ENCODE results near the gene LRRC43. TPM values are rescaled to one million over a fixed set of nuclear protein-coding genes. Genes with fewer than 3 reads are reported as not detected.

The LRRC43 gene
- total and polyA plus RNA-seq, 8 donors = 0.70 to 3.3 (median 2.3) TPM

DNA sequence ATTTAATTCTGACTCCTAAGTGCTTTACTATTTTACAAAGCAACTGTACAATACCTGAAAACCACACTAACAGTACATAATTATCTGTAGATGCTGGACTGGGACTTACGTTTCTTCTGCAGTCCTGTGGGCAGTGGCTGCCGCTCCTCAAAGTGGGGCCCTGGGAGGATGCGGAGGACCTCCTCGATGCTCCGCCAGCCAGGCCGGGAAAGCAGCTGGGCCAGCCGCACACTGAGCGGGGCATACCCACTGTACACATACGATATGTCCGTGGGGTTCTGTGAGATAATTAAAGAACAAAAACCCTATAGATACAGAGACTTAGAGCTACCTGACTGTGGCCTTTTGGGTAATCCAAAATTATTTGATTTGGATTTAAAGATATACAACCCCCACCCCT lies 49.8 kb downstream of the LRRC43 start:
- ATAC-seq (no peak), DNase-seq (no peak)
- no peaks in the 10 kb centered on the region for H3K27me3 ChIP-seq
- H3K4me1 ChIP-seq = no peaks in the 10 kb centered on the region
- TF ChIP-seq, protein P1, sequence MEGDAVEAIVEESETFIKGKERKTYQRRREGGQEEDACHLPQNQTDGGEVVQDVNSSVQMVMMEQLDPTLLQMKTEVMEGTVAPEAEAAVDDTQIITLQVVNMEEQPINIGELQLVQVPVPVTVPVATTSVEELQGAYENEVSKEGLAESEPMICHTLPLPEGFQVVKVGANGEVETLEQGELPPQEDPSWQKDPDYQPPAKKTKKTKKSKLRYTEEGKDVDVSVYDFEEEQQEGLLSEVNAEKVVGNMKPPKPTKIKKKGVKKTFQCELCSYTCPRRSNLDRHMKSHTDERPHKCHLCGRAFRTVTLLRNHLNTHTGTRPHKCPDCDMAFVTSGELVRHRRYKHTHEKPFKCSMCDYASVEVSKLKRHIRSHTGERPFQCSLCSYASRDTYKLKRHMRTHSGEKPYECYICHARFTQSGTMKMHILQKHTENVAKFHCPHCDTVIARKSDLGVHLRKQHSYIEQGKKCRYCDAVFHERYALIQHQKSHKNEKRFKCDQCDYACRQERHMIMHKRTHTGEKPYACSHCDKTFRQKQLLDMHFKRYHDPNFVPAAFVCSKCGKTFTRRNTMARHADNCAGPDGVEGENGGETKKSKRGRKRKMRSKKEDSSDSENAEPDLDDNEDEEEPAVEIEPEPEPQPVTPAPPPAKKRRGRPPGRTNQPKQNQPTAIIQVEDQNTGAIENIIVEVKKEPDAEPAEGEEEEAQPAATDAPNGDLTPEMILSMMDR (IDR thresholded peaks at IDR 0.05) = no peak
- no peaks in the 10 kb centered on the region for H3K9me3 ChIP-seq
- intact Hi-C loops (cut with DNase I) = no loop called here
- no peak overlapping the region for H3K4me3 ChIP-seq
- peaks cover 0 to 75% of the 10 kb centered on the region in 2 donors for H3K36me3 ChIP-seq
- no peak overlapping the region for H3K27ac ChIP-seq

DNA sequence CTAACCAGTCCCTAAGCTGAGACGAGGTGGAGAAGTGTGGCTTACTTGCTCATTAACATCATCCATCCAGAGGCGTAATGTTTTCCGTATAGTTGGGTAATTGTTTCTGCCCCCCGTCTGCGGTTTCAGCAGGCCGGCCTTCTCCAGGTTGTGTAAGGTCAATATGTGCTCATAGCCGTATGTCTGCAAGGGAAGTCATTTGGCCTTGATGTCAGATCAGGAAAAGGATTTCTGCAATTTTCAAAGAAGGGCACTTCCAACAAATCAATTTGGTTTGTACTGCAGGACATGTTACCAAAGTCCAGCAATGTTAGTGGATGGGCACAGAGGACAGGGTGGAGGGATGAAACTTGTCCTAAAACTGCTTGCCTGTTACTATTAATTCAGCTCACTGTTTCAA lies 52.8 kb downstream of the LRRC43 start:
- intact Hi-C loops (cut with DNase I) = no loop called here
- Histone ChIP-seq H3K4me3 (no peak overlapping the region), H3K27me3 (no peaks in the 10 kb centered on the region), H3K4me1 (no peaks in the 10 kb centered on the region), H3K27ac (peak overlapping the region in 1 of 2 donors; percentile 3), H3K9me3 (no peaks in the 10 kb centered on the region), H3K36me3 (peaks cover 0 to 80% of the 10 kb centered on the region in 2 donors)
- DNase-seq (no peak), ATAC-seq (no peak)
- TF ChIP-seq, protein P1 (IDR thresholded peaks at IDR 0.05) = no peak

DNA sequence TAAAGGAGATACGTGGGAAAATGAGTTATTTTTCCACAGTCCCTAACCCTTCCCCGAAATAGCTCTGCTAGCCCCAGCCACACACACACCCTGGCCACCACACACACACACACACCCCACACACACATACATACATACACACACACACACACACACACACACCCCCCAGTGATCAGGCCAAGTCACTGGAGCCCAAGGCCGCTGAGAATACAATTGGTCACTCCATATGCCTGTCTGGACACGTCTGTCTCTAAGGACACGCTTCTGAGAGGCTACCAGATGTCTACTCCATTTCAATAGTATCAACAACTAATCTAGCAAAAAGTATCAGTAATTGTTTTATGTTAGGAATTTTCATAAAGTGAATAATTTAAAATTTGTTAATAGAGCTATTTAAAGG lies 55.9 kb downstream of the LRRC43 start:
- ATAC-seq (no peak), DNase-seq (no peak)
- H3K9me3 ChIP-seq = no peaks in the 10 kb centered on the region
- no peaks in the 10 kb centered on the region for H3K27me3 ChIP-seq
- no peaks in the 10 kb centered on the region for H3K4me1 ChIP-seq
- TF ChIP-seq, protein P1 (IDR thresholded peaks at IDR 0.05) = no peak
- peaks cover 0 to 80% of the 10 kb centered on the region in 2 donors for H3K36me3 ChIP-seq
- H3K4me3 ChIP-seq = no peak overlapping the region
- H3K27ac ChIP-seq = no peak overlapping the region
- intact Hi-C loops (cut with DNase I) = no loop called here

DNA sequence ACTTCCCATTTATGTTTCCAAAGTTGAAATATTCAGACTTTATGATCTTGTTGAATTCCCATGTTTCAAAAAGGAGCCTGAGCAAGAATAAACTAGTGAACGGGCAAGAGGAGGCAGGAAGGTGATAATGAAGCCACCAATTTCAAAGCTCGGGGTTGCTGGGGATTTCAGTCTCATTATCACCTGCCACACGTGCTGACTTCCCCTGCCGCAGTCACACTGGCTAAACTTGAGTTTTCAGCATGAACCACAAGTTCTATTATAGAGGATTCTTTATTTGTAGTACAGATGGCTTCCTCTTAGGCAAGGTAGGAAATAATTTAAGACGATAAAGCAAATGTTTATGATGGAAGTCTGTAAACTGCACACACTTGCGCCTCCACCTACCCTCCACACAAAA lies 61.0 kb downstream of the LRRC43 start:
- TF ChIP-seq, protein P1 (IDR thresholded peaks at IDR 0.05) = no peak
- Histone ChIP-seq H3K9me3 (no peaks in the 10 kb centered on the region), H3K4me3 (no peak overlapping the region), H3K4me1 (no peaks in the 10 kb centered on the region), H3K36me3 (peaks cover 0 to 84% of the 10 kb centered on the region in 2 donors), H3K27ac (peak overlapping the region in 1 of 2 donors; percentile 41), H3K27me3 (no peaks in the 10 kb centered on the region)
- intact Hi-C loops (cut with DNase I) = no loop called here
- ATAC-seq (no peak), DNase-seq (no peak)

DNA sequence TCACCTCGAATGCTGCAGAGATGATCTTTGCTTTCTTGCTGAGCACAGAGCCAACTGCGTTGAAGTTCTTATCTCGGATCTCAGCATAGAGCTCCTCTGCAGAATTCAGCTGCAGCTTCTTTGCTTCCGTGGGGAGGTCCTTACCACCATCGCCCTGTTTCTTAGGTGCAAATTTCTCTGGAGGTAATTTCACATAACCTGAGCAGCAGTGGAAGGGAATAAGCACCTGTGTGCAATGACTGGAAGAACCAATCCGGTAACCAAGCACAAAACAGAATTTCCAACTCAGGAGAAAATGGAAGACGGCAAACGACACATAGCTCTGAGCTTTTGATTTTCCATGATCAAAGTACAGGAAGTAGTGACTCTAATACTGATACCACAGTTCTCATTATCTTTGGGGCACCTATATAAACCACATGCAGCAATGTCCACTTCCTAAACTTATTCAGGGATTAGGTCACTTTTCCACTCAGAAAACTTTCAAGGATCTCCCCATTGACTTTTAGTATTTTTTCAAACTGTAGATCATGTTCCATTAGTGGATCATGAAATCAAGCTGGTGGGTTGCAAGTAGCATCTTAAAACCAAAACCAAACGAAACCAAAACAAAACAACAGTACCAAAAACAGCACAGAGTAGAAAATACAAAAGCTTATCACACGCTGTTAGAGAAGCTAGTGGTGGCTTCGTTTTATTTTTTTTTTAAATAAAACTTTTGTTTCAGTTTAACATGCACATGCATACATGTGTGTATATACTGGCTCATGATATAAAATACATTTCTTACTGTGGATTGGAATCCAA lies 61.8 kb downstream of the LRRC43 start:
- peak overlapping the region in 1 of 2 donors; percentile 41 for H3K27ac ChIP-seq
- intact Hi-C loops (cut with DNase I) = no loop called here
- TF ChIP-seq, protein P1 (IDR thresholded peaks at IDR 0.05) = no peak

More for the DNA sequence above, 61.8 kb downstream of the LRRC43 start:
- Histone ChIP-seq H3K27me3 (no peaks in the 10 kb centered on the region), H3K36me3 (peaks cover 0 to 84% of the 10 kb centered on the region in 2 donors), H3K4me1 (no peaks in the 10 kb centered on the region), H3K4me3 (no peak overlapping the region), H3K9me3 (no peaks in the 10 kb centered on the region)
- no peak for DNase-seq
- no peak for ATAC-seq
